HEK293 (cell line): ENCODE data around the gene RNF126.
A peak's percentile ranks its signal among the peaks of the same experiment; 100 is the strongest.

Experiments
- CTCF ChIA-PET: fragments of 350-600 bp; formaldehyde crosslinking; extraction: SDS; loops from one replicate; lab custom pipeline; 2021; ENCODE audit warnings: antibody characterized with exemption; lab: Yijun Ruan, JAX
- POLR2A ChIA-PET: fragments of 300-600 bp; formaldehyde crosslinking; extraction: SDS; loops from one replicate; lab custom pipeline; 2020; ENCODE audit warnings: antibody characterized with exemption, inconsistent platforms; lab: Yijun Ruan, JAX
- H3K27ac ChIP-seq: fragments of 200-500 bp; sonication (Bioruptor generic); 2 replicates; pipeline ENCODE4 v1.5.1; 2014; ENCODE audit warnings: low read depth, low read length, control low read depth, inconsistent platforms; ENCODE audit errors: extremely low read depth
- H3K36me3 ChIP-seq, 2 experiments: fragments of 200-500 bp in 1 of 2; sonication (Bioruptor generic) in 1 of 2; 1 replicate in 1 of 2; 2 replicates in 1 of 2; pipeline ENCODE4 v1.5.1; 2014 to 2017; ENCODE audit warnings: inconsistent platforms in 2 of 2, low read length in 2 of 2; ENCODE audit not compliant: control insufficient read depth in 2 of 2, insufficient read depth in 1 of 2
- H3K4me1 ChIP-seq: fragments of 200-500 bp; sonication (Bioruptor generic); 2 replicates; pipeline ENCODE4 v1.5.1; 2014; ENCODE audit warnings: mild to moderate bottlenecking, low read length, inconsistent platforms; ENCODE audit not compliant: control insufficient read depth, insufficient read depth
- H3K4me3 ChIP-seq: 2 replicates; pipeline ENCODE4 v1.5.1; 2011; ENCODE audit warnings: low read depth, mild to moderate bottlenecking, control low read depth, low read length, moderate library complexity
- H3K9me3 ChIP-seq: fragments of 200-500 bp; sonication (Bioruptor generic); 2 replicates; pipeline ENCODE4 v1.5.1; 2014; ENCODE audit warnings: low read depth, low read length, inconsistent platforms; ENCODE audit not compliant: control insufficient read depth, insufficient read depth
- EGR2 ChIP-seq: fragments of 450-650 bp; formaldehyde crosslinking; IDR thresholded peaks from 2 replicates; pipeline ENCODE4 v1.5.1; 2016; ENCODE audit warnings: low read depth, missing biosample characterization, missing genetic modification characterization
- HOXA7 ChIP-seq: sonication (generic); formaldehyde crosslinking; IDR thresholded peaks from 2 replicates; pipeline ENCODE4 v1.8.1; 2022; ENCODE audit warnings: missing genetic modification reagents, borderline replicate concordance
- KLF16 ChIP-seq: fragments of 450-650 bp; formaldehyde crosslinking; IDR thresholded peaks from 2 replicates; pipeline ENCODE4 v1.5.1; 2017; ENCODE audit warnings: missing biosample characterization, missing genetic modification characterization
- PRDM2 ChIP-seq: fragments of 450-650 bp; formaldehyde crosslinking; IDR thresholded peaks from 2 replicates; pipeline ENCODE4 v1.5.1; 2016; ENCODE audit warnings: missing biosample characterization, missing genetic modification characterization, borderline replicate concordance
- RBAK ChIP-seq: fragments of 450-650 bp; formaldehyde crosslinking; IDR thresholded peaks from 2 replicates; pipeline ENCODE4 v1.5.1; 2016; ENCODE audit warnings: missing biosample characterization, missing genetic modification characterization
- SCRT2 ChIP-seq: fragments of 450-650 bp; formaldehyde crosslinking; IDR thresholded peaks from 2 replicates; pipeline ENCODE4 v1.5.1; 2016; ENCODE audit warnings: missing biosample characterization, missing genetic modification characterization
- TRIM28 ChIP-seq: IDR thresholded peaks from 2 replicates; pipeline ENCODE4 v1.6.1; 2011; ENCODE audit warnings: low read length, control low read depth, borderline replicate concordance
- YY2 ChIP-seq: fragments of 450-650 bp; formaldehyde crosslinking; IDR thresholded peaks from 2 replicates; pipeline ENCODE4 v1.5.1; 2016; ENCODE audit warnings: missing biosample characterization, missing genetic modification characterization
- ZFHX2 ChIP-seq: fragments of 450-650 bp; formaldehyde crosslinking; conservative IDR thresholded peaks from 2 replicates; pipeline ENCODE4 v1.5.1; 2016; ENCODE audit warnings: missing biosample characterization, missing genetic modification characterization
- ZFP3 ChIP-seq: fragments of 450-650 bp; formaldehyde crosslinking; IDR thresholded peaks from 2 replicates; pipeline ENCODE4 v1.5.1; 2016; ENCODE audit warnings: low read depth, missing biosample characterization, missing genetic modification characterization
- ZNF133 ChIP-seq: fragments of 450-650 bp; formaldehyde crosslinking; IDR thresholded peaks from 2 replicates; pipeline ENCODE4 v1.5.1; 2016; ENCODE audit warnings: missing biosample characterization, missing genetic modification characterization
- ZNF24 ChIP-seq: fragments of 450-650 bp; formaldehyde crosslinking; IDR thresholded peaks from 2 replicates; pipeline ENCODE4 v1.5.1; 2016; ENCODE audit warnings: missing biosample characterization, missing genetic modification characterization
- ZNF423 ChIP-seq: fragments of 450-650 bp; formaldehyde crosslinking; IDR thresholded peaks from 2 replicates; pipeline ENCODE4 v1.5.1; 2016; ENCODE audit warnings: missing biosample characterization, missing genetic modification characterization
- ZNF510 ChIP-seq: fragments of 450-650 bp; formaldehyde crosslinking; IDR thresholded peaks from 2 replicates; pipeline ENCODE4 v1.5.1; 2018; ENCODE audit warnings: mild to moderate bottlenecking, missing genetic modification characterization, missing biosample characterization; ENCODE audit not compliant: insufficient replicate concordance
- ZNF544 ChIP-seq: fragments of 450-650 bp; formaldehyde crosslinking; IDR thresholded peaks from 2 replicates; pipeline ENCODE4 v1.5.0; 2017; ENCODE audit warnings: missing biosample characterization, missing genetic modification characterization
- ZNF610 ChIP-seq: fragments of 450-650 bp; formaldehyde crosslinking; IDR thresholded peaks from 2 replicates; pipeline ENCODE4 v1.5.1; 2016; ENCODE audit warnings: missing biosample characterization, missing genetic modification characterization, borderline replicate concordance
- ZNF623 ChIP-seq: fragments of 450-650 bp; formaldehyde crosslinking; IDR thresholded peaks from 2 replicates; pipeline ENCODE4 v1.5.1; 2016; ENCODE audit warnings: missing biosample characterization, missing genetic modification characterization
- ZNF76 ChIP-seq: fragments of 450-650 bp; formaldehyde crosslinking; IDR thresholded peaks from 2 replicates; pipeline ENCODE4; 2016; ENCODE audit warnings: low read depth, missing biosample characterization, missing genetic modification characterization, borderline replicate concordance
- TF ChIP-seq, protein P1 (sequence below): fragments of 450-650 bp; formaldehyde crosslinking; IDR thresholded peaks from 2 replicates; pipeline ENCODE4 v1.5.0; 2017; ENCODE audit warnings: missing biosample characterization, missing genetic modification characterization, borderline replicate concordance
- TF ChIP-seq, protein P2 (sequence below): fragments of 450-650 bp; formaldehyde crosslinking; IDR thresholded peaks from 2 replicates; pipeline ENCODE4 v1.5.1; 2016; ENCODE audit warnings: missing biosample characterization, missing genetic modification characterization
- TF ChIP-seq, protein P3 (sequence below): fragments of 450-650 bp; formaldehyde crosslinking; IDR thresholded peaks from 2 replicates; pipeline ENCODE4 v1.5.1; 2016; ENCODE audit warnings: missing biosample characterization, missing genetic modification characterization

Gene RNF126

DNA sequence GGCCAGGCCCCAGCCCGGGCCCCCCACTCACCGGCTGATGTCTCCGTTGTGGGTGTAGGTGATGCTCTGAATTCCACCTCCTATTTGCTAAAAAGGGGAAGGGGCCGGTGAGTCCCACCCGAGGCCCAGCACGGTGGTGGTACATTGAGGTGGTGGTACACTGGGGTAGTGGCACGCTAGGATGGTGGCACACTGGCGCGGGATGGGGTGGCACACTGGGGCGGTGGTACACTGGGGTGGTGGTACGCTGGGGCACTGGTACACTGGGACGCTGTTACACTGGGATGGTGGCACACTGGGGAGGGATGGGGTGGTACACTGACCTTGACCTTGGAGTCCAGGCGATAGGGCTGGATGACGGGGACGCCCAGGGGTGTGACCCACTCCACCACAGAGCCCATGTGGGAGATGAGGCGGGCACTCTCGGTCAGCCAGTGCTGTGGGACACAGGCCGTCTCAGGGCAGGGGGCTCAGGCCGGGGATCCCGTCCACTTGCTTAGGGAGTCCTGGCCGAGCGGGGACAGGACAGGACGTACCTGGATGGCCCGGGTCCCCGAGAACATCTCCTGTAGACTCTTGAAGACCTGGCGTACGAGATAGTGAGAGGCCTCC is 44.2 kb downstream of the RNF126 start:
- TF ChIP-seq, protein P1, sequence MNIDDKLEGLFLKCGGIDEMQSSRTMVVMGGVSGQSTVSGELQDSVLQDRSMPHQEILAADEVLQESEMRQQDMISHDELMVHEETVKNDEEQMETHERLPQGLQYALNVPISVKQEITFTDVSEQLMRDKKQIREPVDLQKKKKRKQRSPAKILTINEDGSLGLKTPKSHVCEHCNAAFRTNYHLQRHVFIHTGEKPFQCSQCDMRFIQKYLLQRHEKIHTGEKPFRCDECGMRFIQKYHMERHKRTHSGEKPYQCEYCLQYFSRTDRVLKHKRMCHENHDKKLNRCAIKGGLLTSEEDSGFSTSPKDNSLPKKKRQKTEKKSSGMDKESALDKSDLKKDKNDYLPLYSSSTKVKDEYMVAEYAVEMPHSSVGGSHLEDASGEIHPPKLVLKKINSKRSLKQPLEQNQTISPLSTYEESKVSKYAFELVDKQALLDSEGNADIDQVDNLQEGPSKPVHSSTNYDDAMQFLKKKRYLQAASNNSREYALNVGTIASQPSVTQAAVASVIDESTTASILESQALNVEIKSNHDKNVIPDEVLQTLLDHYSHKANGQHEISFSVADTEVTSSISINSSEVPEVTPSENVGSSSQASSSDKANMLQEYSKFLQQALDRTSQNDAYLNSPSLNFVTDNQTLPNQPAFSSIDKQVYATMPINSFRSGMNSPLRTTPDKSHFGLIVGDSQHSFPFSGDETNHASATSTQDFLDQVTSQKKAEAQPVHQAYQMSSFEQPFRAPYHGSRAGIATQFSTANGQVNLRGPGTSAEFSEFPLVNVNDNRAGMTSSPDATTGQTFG (tag by site-specific recombination): no peak
- TF ChIP-seq, protein P2, sequence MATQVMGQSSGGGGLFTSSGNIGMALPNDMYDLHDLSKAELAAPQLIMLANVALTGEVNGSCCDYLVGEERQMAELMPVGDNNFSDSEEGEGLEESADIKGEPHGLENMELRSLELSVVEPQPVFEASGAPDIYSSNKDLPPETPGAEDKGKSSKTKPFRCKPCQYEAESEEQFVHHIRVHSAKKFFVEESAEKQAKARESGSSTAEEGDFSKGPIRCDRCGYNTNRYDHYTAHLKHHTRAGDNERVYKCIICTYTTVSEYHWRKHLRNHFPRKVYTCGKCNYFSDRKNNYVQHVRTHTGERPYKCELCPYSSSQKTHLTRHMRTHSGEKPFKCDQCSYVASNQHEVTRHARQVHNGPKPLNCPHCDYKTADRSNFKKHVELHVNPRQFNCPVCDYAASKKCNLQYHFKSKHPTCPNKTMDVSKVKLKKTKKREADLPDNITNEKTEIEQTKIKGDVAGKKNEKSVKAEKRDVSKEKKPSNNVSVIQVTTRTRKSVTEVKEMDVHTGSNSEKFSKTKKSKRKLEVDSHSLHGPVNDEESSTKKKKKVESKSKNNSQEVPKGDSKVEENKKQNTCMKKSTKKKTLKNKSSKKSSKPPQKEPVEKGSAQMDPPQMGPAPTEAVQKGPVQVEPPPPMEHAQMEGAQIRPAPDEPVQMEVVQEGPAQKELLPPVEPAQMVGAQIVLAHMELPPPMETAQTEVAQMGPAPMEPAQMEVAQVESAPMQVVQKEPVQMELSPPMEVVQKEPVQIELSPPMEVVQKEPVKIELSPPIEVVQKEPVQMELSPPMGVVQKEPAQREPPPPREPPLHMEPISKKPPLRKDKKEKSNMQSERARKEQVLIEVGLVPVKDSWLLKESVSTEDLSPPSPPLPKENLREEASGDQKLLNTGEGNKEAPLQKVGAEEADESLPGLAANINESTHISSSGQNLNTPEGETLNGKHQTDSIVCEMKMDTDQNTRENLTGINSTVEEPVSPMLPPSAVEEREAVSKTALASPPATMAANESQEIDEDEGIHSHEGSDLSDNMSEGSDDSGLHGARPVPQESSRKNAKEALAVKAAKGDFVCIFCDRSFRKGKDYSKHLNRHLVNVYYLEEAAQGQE (tag by site-specific recombination): no peak
- TF ChIP-seq ZNF510 (no peak), ZNF133 (tag by site-specific recombination) (no peak), ZNF423 (tag by site-specific recombination) (no peak), TRIM28 (no peak), YY2 (tag by site-specific recombination) (no peak), HOXA7 (no peak), RBAK (tag by site-specific recombination) (no peak)
- no peak overlapping the region for H3K4me3 ChIP-seq
- CTCF ChIA-PET: no interaction called here
- H3K9me3 ChIP-seq: no peaks in the 10 kb centered on the region
- H3K27ac ChIP-seq: no peak overlapping the region
- H3K36me3 ChIP-seq: peaks cover 0 to 76% of the 10 kb centered on the region in 2 experiments; a peak in 1 of 3 replicates
- POLR2A ChIA-PET: no interaction called here
- H3K4me1 ChIP-seq: no peaks in the 10 kb centered on the region

- H3K4me1 ChIP-seq: no peaks in the 10 kb centered on the region
- POLR2A ChIA-PET: interaction anchor here (1.1 kb wide), 1 partner anchor 9 kb away, joined by 3 read pairs; no protein-coding TSS in a partner anchor
- no peak overlapping the region for H3K27ac ChIP-seq
- peaks cover 0 to 71% of the 10 kb centered on the region in 2 experiments; a peak in 1 of 3 replicates for H3K36me3 ChIP-seq
- H3K4me3 ChIP-seq: no peak overlapping the region
- no peaks in the 10 kb centered on the region for H3K9me3 ChIP-seq
- CTCF ChIA-PET: no interaction called here
- TF ChIP-seq, protein P3, sequence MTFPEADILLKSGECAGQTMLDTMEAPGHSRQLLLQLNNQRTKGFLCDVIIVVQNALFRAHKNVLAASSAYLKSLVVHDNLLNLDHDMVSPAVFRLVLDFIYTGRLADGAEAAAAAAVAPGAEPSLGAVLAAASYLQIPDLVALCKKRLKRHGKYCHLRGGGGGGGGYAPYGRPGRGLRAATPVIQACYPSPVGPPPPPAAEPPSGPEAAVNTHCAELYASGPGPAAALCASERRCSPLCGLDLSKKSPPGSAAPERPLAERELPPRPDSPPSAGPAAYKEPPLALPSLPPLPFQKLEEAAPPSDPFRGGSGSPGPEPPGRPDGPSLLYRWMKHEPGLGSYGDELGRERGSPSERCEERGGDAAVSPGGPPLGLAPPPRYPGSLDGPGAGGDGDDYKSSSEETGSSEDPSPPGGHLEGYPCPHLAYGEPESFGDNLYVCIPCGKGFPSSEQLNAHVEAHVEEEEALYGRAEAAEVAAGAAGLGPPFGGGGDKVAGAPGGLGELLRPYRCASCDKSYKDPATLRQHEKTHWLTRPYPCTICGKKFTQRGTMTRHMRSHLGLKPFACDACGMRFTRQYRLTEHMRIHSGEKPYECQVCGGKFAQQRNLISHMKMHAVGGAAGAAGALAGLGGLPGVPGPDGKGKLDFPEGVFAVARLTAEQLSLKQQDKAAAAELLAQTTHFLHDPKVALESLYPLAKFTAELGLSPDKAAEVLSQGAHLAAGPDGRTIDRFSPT (tag by site-specific recombination): peak; percentile 78
- no peak for TF ChIP-seq ZNF24 (tag by site-specific recombination)
- TF ChIP-seq ZNF76 (tag by site-specific recombination): no peak
- no peak for TF ChIP-seq PRDM2 (tag by site-specific recombination)
- TF ChIP-seq ZNF610 (tag by site-specific recombination): no peak
- TF ChIP-seq ZNF623 (tag by site-specific recombination): no peak
- peak; percentile 51; the same call in 1 of the 2 replicates for TF ChIP-seq ZFHX2
- TF ChIP-seq ZFP3 (tag by site-specific recombination): no peak
- peak; percentile 54 for TF ChIP-seq SCRT2 (tag by site-specific recombination)
- TF ChIP-seq EGR2 (tag by site-specific recombination): peak; percentile 33; the same call in 1 of the 2 replicates
- TF ChIP-seq KLF16 (tag by site-specific recombination): no peak
- TF ChIP-seq ZNF133 (tag by site-specific recombination): no peak
- no peak for TF ChIP-seq ZNF544 (tag by site-specific recombination)
Measured at GRCh38 chr19:618247-618619, 44.8 kb downstream of the RNF126 start.
